ENCODE data around the gene CELSR2.

- TF ChIP-seq POLR2A (IDR thresholded peaks at IDR 0.05) (no peak), CTCF (IDR thresholded peaks at IDR 0.05) (no peak)
Measured at GRCh38 chr1:109259674-109260557, 10.6 kb downstream of the CELSR2 start.
